NCI-H2227 treated with DMSO at 0.1 percent for 48 hours (cell line): ENCODE measurements around the gene LRRC37A.
A peak's percentile ranks its signal among the peaks of the same experiment; 100 is the strongest.
"Not testable (repeated sequence)": the region's sequence is repeated elsewhere in the genome, so short reads cannot be mapped to it uniquely, and the experiment has no call there.

ENCODE experiments used
- DNase-seq: peaks from one replicate; lab custom pipeline; 2025; lab: John Stamatoyannopoulos, UW

Gene LRRC37A

DNA sequence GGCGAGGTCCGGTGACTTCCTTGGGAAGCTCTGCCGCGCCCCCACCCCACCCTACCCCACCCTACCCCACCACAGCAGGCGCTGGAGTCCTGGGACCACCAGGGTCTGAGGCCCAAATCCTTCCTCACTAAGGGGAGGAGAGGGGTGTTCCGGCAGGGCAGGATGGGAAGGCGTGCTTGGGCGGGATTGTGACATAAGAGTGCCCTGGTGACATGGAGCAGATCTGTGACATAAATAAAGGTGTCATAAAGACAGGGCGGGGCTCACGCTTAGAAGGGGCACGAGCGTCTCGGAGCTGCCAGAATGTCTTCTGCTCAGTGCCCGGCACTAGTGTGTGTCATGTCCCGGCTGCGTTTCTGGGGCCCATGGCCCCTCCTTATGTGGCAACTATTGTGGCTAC is at the start of gene LRRC37A:
LRRC37A (plus strand) TSS at position 301 of the 400 bp plus-strand sequence; CDS start at position 304, 3 bp downstream.
- DNase-seq: not testable (repeated sequence)

DNA sequence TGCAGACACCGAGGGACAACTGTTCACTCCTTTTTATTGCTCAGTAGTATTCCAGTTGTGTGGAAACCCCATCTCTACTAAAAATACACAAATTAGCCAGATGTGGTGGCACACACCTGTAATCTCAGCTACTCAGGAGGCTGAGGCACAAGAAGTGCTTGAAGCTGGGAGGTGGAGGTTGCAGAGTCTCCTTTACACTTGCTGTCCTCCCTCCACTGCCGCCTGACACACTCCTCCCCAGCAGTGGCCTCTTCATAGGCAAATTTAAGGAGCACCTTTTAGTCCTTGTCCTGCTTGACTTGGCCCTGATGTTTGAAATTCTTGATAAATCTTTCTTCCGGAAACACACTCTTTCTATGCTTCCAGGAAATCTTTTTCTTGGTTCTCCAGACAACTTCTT is 45.8 kb upstream of the LRRC37A start:
- not testable (repeated sequence) for DNase-seq

DNA sequence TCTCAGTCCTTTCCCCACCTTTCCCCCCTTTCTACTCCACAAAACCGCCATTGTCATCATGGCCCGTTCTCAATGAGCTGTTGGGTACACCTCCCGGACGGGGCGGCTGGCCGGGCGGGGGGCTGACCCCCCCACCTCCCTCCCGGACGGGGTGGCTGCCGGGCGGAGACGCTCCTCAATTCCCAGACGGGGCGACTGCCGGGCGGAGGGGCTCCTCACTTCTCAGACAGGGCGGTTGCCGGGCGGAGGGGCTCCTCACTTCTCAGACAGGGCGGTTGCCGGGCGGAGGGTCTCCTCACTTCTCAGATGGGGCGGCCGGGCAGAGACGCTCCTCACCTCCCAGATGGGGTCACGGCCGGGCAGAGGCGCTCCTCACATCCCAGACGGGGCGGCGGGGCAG is 42.1 kb upstream of the LRRC37A start:
- DNase-seq: not testable (repeated sequence)

DNA sequence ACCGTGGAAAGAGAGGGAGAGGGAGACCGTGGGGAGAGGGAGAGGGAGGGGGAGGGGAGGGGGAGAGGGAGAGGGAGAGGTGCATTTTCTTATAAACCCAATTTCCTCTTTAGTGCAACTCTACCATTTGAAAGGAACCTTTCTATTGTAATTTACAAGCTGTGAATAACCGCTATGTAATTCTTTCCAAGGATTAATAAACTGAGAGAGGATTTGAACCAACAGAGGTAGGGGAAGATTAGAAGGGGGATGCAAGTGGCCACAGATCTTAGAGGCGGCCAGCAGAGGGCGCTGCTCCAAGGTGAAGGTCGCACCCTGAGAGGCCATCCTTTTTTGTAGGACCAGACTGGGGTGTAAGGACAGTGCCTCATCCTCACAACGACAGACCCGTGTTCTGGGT is 41.2 kb upstream of the LRRC37A start:
- DNase-seq: not testable (repeated sequence)

DNA sequence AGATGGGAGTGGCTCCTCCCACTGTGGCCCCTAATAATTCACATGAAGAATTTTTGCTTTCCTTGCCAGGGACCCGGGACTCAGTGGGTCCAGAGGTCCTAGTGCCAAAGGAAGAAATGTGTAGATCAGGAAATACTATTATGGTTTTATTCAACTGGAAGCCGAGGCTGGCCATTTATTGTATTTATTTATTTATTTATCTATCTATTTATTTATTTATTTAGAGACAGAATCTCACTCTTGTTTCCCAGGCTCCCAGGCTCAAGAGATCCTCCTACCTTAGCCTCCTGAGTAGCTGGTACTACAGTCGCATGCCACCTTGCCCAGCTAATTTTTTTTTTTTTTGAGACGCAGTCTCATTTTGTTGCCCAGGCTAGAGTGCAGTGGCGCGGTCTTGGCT is 40.7 kb upstream of the LRRC37A start:
- not testable (repeated sequence) for DNase-seq

- not testable (repeated sequence) for DNase-seq
Observed at GRCh38 chr17:46256369-46256768, 38.6 kb upstream of the LRRC37A start.

- not testable (repeated sequence) for DNase-seq
Observed at GRCh38 chr17:46259845-46260661, 34.9 kb upstream of the LRRC37A start.

DNA sequence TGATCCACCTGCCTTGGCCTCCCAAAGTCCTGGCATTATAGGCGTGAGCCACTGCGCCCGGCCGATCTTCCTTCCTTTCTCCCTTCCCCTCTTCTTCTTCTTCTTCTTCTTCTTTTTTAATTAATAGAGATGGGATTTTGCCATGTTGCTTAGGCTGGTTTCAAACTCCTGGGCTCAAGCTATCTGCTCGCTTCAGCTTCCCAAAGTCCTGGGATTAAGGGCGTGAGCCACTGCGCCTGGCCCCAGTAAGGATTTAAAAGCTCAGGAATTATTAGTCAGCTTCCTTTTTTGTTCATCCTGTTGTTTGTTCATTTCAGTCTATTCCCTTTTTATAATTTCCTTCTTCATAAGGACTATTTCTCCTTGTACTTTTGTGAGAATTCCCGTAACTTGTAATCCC is 32.7 kb upstream of the LRRC37A start:
- DNase-seq: no peak

GRCh38 chr17:46264456-46265198 is 30.3 kb upstream of the LRRC37A start:
- DNase-seq: no peak

- not testable (repeated sequence) for DNase-seq
Observed at GRCh38 chr17:46266063-46266655, 28.8 kb upstream of the LRRC37A start.

DNA sequence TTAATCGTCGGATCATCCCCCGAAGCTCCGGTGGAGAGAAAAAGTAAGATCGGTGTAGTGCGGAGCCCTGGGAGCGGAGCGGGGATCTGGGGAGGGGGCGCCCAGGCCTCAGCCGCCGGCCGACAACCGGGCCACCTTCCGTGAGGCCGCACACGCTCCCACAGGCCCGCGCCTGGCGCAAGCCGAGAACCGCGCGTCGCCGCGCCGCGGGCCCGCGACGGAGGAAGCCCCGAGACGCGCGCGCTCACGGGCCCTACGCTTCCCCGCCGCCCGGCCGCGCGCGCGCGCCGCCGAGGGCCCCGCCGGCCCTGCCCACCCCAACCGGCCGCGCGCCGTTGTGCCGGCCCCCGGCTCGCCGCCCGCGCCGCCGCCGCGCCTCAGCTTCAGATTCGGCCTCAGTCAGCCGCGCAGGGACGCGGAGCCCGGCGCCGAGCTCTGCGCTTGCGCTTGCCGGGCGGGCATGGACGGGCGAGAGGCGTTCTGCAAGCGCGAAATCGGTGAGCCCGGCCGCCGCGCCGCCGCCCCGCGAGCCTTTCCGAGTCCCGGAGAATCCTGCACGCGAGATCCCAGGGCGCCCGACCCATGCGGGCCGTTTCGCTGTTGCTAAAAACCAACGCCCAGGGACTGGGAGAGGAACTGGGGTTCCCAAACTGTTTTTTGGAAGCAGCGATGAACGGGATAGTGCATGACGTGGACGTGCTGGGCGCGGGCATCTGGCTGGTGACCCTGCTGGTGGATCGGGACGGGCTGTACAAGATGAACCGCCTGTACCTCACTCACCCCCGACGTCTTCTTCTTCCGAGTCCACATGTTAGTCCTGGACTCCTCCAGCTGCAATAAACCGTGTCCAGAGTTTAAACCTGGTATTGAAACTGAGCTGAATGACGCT is 28.0 kb upstream of the LRRC37A start:
- peak; percentile 85 for DNase-seq

DNA sequence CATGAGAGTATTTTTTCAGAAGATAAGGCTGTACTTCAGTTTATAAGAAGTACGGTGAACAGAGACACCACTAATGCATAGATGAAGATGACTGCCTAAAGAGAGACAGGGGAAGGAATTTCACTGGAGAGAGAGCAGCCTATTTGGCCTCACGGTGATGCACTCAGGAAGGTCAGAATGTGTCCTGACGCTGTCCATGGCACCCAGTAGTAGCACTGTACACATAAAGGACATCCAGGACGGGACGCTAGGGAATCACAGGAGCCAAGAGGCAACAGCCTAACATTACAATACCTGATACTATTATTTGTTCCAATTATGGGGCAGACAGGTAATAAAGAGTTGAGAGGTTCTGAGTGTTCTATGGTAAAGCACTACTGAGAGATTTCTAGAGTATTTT is 24.9 kb upstream of the LRRC37A start:
- no peak for DNase-seq

DNA sequence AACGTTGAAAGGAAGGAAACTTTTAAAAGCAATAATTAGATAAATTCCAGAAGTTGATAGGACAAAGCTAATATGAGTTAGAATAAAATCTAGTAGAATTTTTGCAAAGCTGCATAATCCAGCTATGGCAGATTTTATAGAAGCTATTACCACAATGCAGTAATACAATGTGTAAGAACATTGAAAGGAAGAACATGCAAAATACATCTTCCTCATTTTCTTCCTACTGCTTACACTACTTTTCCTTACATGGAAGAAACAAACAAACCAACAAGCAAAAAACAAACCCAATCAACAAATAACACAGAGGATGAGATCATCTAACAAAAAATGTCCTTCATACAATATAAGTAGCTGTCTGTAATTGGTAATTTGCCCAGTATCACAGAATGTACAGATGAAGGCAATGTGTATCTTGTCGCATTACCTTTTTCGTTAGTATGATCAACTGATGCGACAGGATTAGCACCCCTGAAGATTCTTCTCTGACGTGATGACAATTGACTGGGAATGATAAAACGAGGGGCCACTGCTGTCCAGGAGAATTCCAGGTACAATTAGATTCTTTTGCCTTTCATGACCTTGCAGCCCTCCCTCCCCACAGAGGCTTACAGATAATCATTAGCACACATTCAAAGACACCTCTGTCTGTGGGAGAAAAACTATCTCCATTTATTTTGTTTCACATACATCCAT is 21.2 kb upstream of the LRRC37A start:
- DNase-seq: no peak

- DNase-seq: no peak
Observed at GRCh38 chr17:46274238-46274637, 20.7 kb upstream of the LRRC37A start.

- DNase-seq: not testable (repeated sequence)
Observed at GRCh38 chr17:46276728-46277479, 18.0 kb upstream of the LRRC37A start.

DNA sequence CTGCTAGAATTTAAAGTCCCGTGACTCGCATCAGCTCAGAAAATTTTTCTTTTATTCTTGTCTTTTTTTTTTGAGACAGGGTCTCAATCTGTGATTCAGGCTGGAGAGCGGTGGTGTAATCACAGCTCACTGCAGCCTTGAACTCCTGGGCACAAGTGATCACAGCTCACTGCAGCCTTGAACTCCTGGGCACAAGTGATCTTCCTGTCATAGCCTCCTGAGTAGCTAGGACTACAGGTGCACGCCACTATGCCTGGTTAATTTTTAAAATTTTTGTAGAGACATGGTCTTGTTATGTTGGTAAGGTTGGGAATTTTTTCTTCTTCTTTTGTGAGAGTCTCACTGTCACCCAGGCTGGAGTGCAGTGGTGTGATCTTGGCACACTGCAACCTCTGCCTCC is 13.6 kb upstream of the LRRC37A start:
- DNase-seq: not testable (repeated sequence)

GRCh38 chr17:46282635-46283034 is 12.3 kb upstream of the LRRC37A start:
- DNase-seq: not testable (repeated sequence)

GRCh38 chr17:46284467-46284866 is 10.5 kb upstream of the LRRC37A start:
- not testable (repeated sequence) for DNase-seq

DNA sequence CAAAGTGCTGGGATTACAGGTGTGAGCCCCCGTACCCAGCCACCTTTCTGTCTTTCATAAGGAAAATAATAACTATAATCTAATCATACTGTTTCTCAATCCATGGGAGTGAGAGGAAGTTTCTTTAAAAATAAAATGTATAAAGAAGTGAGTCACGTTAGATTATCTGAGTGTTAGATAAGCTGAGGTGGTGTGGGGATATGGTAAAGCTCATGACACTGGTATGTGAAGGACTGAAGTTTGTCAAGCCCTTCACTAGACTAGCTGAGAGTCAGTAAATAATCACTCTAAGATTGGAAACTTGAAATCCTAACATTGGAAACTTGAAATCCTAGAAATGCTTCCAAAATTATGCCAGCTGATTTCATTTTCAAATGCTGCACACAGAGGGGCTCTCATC is 9.4 kb upstream of the LRRC37A start:
- DNase-seq: not testable (repeated sequence)

DNA sequence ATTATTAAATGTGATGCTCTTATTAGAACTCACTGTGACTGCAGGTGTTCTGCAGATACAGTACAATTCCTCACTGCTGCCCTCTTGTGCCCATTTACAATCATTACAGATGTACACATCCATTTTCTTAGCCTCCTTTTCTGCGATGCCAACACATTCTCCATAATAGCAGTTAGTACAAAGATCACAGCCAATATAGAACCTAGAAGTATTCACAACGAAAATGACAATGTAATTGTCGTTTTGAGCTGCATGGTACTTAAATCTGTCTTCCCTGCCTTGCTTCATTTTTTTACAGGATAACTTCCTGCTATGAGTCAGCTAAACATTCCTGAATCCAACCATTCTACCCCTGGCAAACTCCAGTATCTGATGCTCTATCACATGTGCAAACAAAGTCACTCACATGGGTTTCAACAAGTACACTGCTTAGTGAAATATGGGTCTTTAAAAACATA is 8.1 kb upstream of the LRRC37A start:
- DNase-seq: peak; percentile 70
